ENCODE results near the gene TNNT3.

The TNNT3 gene

GRCh38 chr11:1896468-1896867 lies 23.0 kb upstream of the TNNT3 start:
- no peaks in the 10 kb centered on the region for H3K9me3 ChIP-seq (ENCODE audit: low read length)
- no peaks in the 10 kb centered on the region for H3K36me3 ChIP-seq (ENCODE audit: insufficient read depth, low read length)
- peaks cover 3% of the 10 kb centered on the region for H3K27me3 ChIP-seq (ENCODE audit: insufficient read depth, low read length)
- no peak overlapping the region for H2AFZ ChIP-seq (ENCODE audit: low read depth, low read length)
- H3K4me3 ChIP-seq (ENCODE audit: low read length): no peak overlapping the region
- no peaks in the 10 kb centered on the region for H3K4me1 ChIP-seq (ENCODE audit: insufficient read depth, low read length)

GRCh38 chr11:1896923-1897322 lies 22.6 kb upstream of the TNNT3 start:
- no peak overlapping the region for H3K4me3 ChIP-seq (ENCODE audit: low read length)
- no peaks in the 10 kb centered on the region for H3K36me3 ChIP-seq (ENCODE audit: insufficient read depth, low read length)
- no peaks in the 10 kb centered on the region for H3K4me1 ChIP-seq (ENCODE audit: insufficient read depth, low read length)
- no peaks in the 10 kb centered on the region for H3K9me3 ChIP-seq (ENCODE audit: low read length)
- peaks cover 3% of the 10 kb centered on the region for H3K27me3 ChIP-seq (ENCODE audit: insufficient read depth, low read length)
- H2AFZ ChIP-seq (ENCODE audit: low read depth, low read length): no peak overlapping the region

- H3K36me3 ChIP-seq (ENCODE audit: insufficient read depth, low read length): no peaks in the 10 kb centered on the region
- H3K4me3 ChIP-seq (ENCODE audit: low read length): no peak overlapping the region
- H3K9me3 ChIP-seq (ENCODE audit: low read length): no peaks in the 10 kb centered on the region
- H3K27me3 ChIP-seq (ENCODE audit: insufficient read depth, low read length): peaks cover 3% of the 10 kb centered on the region
- H3K4me1 ChIP-seq (ENCODE audit: insufficient read depth, low read length): no peaks in the 10 kb centered on the region
- no peak overlapping the region for H2AFZ ChIP-seq (ENCODE audit: low read depth, low read length)
Measured at GRCh38 chr11:1899090-1899489, 20.4 kb upstream of the TNNT3 start.

- H3K9me3 ChIP-seq (ENCODE audit: low read length): no peaks in the 10 kb centered on the region
- H3K4me1 ChIP-seq (ENCODE audit: insufficient read depth, low read length): no peaks in the 10 kb centered on the region
- H3K27me3 ChIP-seq (ENCODE audit: insufficient read depth, low read length): peaks cover 3% of the 10 kb centered on the region
- H3K4me3 ChIP-seq (ENCODE audit: low read length): no peak overlapping the region
- no peaks in the 10 kb centered on the region for H3K36me3 ChIP-seq (ENCODE audit: insufficient read depth, low read length)
- no peak overlapping the region for H2AFZ ChIP-seq (ENCODE audit: low read depth, low read length)
Measured at GRCh38 chr11:1899686-1900085, 19.8 kb upstream of the TNNT3 start.

GRCh38 chr11:1906181-1906580 lies 13.3 kb upstream of the TNNT3 start:
- no peak overlapping the region for H2AFZ ChIP-seq (ENCODE audit: low read depth, low read length)
- no peaks in the 10 kb centered on the region for H3K4me1 ChIP-seq (ENCODE audit: insufficient read depth, low read length)
- H3K36me3 ChIP-seq (ENCODE audit: insufficient read depth, low read length): no peaks in the 10 kb centered on the region
- no peaks in the 10 kb centered on the region for H3K9me3 ChIP-seq (ENCODE audit: low read length)
- H3K27me3 ChIP-seq (ENCODE audit: insufficient read depth, low read length): peaks cover 9% of the 10 kb centered on the region
- no peak overlapping the region for H3K4me3 ChIP-seq (ENCODE audit: low read length)

GRCh38 chr11:1906611-1907423 lies 12.7 kb upstream of the TNNT3 start:
- Histone ChIP-seq H3K9me3 (ENCODE audit: low read length) (no peaks in the 10 kb centered on the region), H3K36me3 (ENCODE audit: insufficient read depth, low read length) (no peaks in the 10 kb centered on the region), H3K4me3 (ENCODE audit: low read length) (no peak overlapping the region), H2AFZ (ENCODE audit: low read depth, low read length) (no peak overlapping the region), H3K27me3 (ENCODE audit: insufficient read depth, low read length) (peaks cover 9% of the 10 kb centered on the region), H3K4me1 (ENCODE audit: insufficient read depth, low read length) (no peaks in the 10 kb centered on the region)

- H3K36me3 ChIP-seq (ENCODE audit: insufficient read depth, low read length): no peaks in the 10 kb centered on the region
- no peaks in the 10 kb centered on the region for H3K9me3 ChIP-seq (ENCODE audit: low read length)
- no peaks in the 10 kb centered on the region for H3K4me1 ChIP-seq (ENCODE audit: insufficient read depth, low read length)
- no peak overlapping the region for H2AFZ ChIP-seq (ENCODE audit: low read depth, low read length)
- no peak overlapping the region for H3K4me3 ChIP-seq (ENCODE audit: low read length)
- peaks cover 9% of the 10 kb centered on the region for H3K27me3 ChIP-seq (ENCODE audit: insufficient read depth, low read length)
Measured at GRCh38 chr11:1908618-1909017, 10.9 kb upstream of the TNNT3 start.

GRCh38 chr11:1909524-1909923 lies 10.0 kb upstream of the TNNT3 start:
- Histone ChIP-seq H3K4me1 (ENCODE audit: insufficient read depth, low read length) (no peaks in the 10 kb centered on the region), H3K36me3 (ENCODE audit: insufficient read depth, low read length) (no peaks in the 10 kb centered on the region), H3K27me3 (ENCODE audit: insufficient read depth, low read length) (peaks cover 9% of the 10 kb centered on the region), H2AFZ (ENCODE audit: low read depth, low read length) (no peak overlapping the region), H3K9me3 (ENCODE audit: low read length) (no peaks in the 10 kb centered on the region), H3K4me3 (ENCODE audit: low read length) (no peak overlapping the region)

GRCh38 chr11:1912289-1912878 lies 7.1 kb upstream of the TNNT3 start:
- H3K9me3 ChIP-seq (ENCODE audit: low read length): no peaks in the 10 kb centered on the region
- H3K36me3 ChIP-seq (ENCODE audit: insufficient read depth, low read length): no peaks in the 10 kb centered on the region
- H3K27me3 ChIP-seq (ENCODE audit: insufficient read depth, low read length): peaks cover 2% of the 10 kb centered on the region
- no peak overlapping the region for H2AFZ ChIP-seq (ENCODE audit: low read depth, low read length)
- no peak overlapping the region for H3K4me3 ChIP-seq (ENCODE audit: low read length)
- no peaks in the 10 kb centered on the region for H3K4me1 ChIP-seq (ENCODE audit: insufficient read depth, low read length)

- Histone ChIP-seq H3K27me3 (ENCODE audit: insufficient read depth, low read length) (peaks cover 2% of the 10 kb centered on the region), H3K4me3 (ENCODE audit: low read length) (no peak overlapping the region), H2AFZ (ENCODE audit: low read depth, low read length) (no peak overlapping the region), H3K4me1 (ENCODE audit: insufficient read depth, low read length) (no peaks in the 10 kb centered on the region), H3K9me3 (ENCODE audit: low read length) (no peaks in the 10 kb centered on the region), H3K36me3 (ENCODE audit: insufficient read depth, low read length) (no peaks in the 10 kb centered on the region)
Measured at GRCh38 chr11:1913271-1914060, 6.0 kb upstream of the TNNT3 start.

GRCh38 chr11:1915795-1916131 lies 3.7 kb upstream of the TNNT3 start:
- H3K9me3 ChIP-seq (ENCODE audit: low read length): no peaks in the 10 kb centered on the region
- no peak overlapping the region for H2AFZ ChIP-seq (ENCODE audit: low read depth, low read length)
- no peaks in the 10 kb centered on the region for H3K36me3 ChIP-seq (ENCODE audit: insufficient read depth, low read length)
- no peak overlapping the region for H3K4me3 ChIP-seq (ENCODE audit: low read length)
- no peaks in the 10 kb centered on the region for H3K4me1 ChIP-seq (ENCODE audit: insufficient read depth, low read length)
- H3K27me3 ChIP-seq (ENCODE audit: insufficient read depth, low read length): peaks cover 5% of the 10 kb centered on the region

- Histone ChIP-seq H2AFZ (ENCODE audit: low read depth, low read length) (no peak overlapping the region), H3K27me3 (ENCODE audit: insufficient read depth, low read length) (peaks cover 5% of the 10 kb centered on the region), H3K9me3 (ENCODE audit: low read length) (no peaks in the 10 kb centered on the region), H3K36me3 (ENCODE audit: insufficient read depth, low read length) (no peaks in the 10 kb centered on the region), H3K4me1 (ENCODE audit: insufficient read depth, low read length) (no peaks in the 10 kb centered on the region), H3K4me3 (ENCODE audit: low read length) (no peak overlapping the region)
Measured at GRCh38 chr11:1916132-1916985, 3.1 kb upstream of the TNNT3 start.
